Fibroblast of skin of abdomen (primary cell): ENCODE data around the gene FAM210B. TPM values are rescaled to one million over a fixed set of nuclear protein-coding genes. Genes with fewer than 3 reads are reported as not detected.
A peak's percentile ranks its signal among the peaks of the same experiment; 100 is the strongest.
"Not testable (repeated sequence)": the region's sequence is repeated elsewhere in the genome, so short reads cannot be mapped to it uniquely, and the experiment has no call there.

Source experiments
- DNase-seq: peaks from one replicate; pipeline ENCODE4 v3.0.0-alpha.2; 2013
- polyA plus RNA-seq, 2 experiments: library from polyadenylated mRNA; unstranded; fragments of 120-200 nt; gene quantifications; one replicate each; pipeline ENCODE4 v1.2.1, GENCODE V29; 2013; ENCODE audit not compliant: insufficient read length in 2 of 2

Gene FAM210B, protein sequence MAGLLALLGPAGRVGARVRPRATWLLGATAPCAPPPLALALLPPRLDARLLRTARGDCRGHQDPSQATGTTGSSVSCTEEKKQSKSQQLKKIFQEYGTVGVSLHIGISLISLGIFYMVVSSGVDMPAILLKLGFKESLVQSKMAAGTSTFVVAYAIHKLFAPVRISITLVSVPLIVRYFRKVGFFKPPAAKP
- polyA plus RNA-seq (2013, experiment 1 of 2; ENCODE audit: insufficient read length), result 44.0 TPM
- polyA plus RNA-seq (2013, experiment 2 of 2; ENCODE audit: insufficient read length), result 45.3 TPM

DNA sequence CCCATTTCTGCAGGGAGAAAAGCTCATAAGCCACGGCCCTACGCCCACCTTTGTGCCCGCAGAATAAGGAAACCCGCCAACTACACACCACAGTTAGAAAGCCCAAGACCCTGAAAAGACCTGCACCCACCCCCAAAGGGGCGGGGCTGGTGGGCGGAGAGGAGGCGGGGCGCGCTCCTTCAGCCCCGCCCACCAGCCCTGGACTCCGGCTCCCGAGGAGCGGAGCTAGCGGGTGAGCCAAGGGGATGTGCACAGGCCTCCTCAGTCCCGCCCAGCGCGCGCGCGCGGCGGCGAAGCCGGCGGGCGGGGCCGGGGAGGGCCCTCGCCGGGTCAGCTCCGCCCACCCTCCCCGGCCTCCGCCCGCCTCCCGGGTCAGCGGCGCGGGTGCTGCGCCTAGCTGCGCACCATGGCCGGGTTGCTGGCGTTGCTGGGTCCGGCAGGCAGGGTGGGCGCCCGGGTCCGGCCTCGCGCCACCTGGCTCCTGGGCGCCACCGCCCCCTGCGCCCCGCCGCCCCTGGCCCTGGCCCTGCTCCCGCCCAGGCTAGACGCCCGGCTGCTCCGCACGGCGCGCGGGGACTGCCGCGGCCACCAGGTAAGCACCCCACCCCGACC is at the start of gene FAM210B:
TSS of gene FAM210B (plus strand) at position 375 of the 612 bp plus-strand sequence. CDS start at position 407, 32 bp downstream.
- peak; percentile 90 for DNase-seq

DNA sequence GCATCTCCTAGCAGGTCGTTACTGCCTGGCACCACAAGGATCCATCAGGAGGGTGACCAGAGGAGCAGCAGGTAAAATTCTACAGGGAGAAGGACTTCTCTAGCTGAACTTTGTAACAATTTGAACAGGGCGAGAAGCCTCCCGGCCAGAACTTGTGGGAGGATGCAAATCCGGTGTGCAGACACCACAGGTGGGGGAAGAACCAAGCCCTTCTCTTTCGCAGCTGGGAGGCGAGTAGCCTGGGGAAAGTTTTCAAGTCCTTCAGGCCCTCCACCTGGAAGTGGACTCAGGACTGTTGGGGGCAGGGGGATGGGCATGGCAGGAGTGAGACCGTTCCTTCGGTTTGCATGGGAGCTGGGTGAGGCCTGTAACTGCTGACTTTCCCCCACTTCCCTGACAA is 42.7 kb upstream of the FAM210B start:
- no peak for DNase-seq

DNA sequence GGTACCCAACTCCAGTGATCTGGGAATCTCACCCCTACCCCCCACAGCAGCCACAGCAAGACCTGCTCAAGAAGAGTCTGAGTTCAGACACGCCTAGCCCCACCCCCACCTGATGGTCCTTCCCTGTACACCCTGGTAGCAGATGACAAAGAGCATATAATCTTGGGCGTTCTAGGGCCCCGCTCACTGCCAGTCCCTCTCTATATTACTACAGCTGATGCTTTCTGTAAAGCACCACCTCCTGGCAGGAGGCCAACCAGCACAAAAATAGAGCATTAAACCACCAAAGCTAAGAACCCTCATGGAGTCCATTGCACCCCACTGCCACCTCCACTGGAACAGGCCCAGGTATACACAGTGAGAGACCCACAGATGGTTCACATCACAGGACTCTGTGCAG is 42.3 kb upstream of the FAM210B start:
- no peak for DNase-seq

DNA sequence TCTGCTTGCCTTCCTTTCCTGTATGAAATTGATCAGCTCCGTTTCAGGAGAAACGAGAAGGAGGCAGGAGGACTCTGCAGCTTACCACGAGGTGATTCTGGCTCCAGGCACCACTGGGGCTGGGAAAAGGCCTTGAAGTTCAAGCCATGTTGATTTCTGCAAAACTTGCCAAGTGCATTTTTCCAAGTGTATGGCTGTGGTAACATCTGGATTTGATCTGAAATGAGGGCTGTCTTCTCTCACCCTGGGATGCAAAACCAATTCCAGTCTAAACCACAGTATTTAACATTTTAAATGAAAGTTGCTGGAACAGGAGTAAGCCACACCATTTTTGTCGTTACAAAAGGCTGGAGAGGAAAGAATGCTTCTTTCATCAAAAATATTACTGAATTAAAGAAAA is 36.1 kb upstream of the FAM210B start:
- DNase-seq, result peak; percentile 45

DNA sequence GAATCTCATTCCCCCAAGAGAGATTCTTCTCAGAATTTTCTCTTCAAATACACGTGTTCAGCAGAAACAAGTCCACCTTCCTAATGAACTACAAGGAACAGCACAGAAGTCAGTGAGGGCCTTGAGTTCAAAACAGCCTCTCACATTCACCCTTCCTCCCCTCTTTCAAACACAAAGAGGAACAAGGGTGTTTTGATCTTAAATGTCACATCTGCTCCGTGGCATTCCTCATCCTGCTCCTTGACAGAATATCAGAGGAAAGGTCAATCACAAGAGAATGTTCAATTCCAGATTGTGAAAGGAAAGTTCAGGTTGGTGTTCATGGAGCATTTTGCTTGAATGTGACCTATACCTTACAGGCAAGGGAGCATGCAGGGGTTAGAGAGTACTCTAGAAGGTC is 35.6 kb upstream of the FAM210B start:
- DNase-seq, result no peak

DNA sequence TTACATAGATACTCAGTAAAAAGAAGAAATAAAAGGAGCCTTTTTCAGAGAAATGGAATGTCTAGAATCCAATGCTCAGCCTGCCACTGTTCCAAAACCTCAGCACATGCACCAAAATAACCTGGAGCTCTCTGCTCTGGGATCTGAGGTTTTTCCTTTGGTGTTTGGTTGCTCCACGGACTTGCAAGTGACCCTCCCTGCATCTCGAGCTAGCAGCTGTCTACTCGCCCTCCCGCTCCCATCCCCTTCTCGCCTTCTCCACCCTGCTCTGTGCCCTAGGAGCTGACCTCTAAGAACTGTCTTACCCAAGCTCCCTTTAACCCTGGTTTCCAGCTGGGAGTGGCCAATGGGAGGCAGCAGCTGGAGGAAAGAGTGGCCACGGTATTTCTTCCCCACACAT is 35.1 kb upstream of the FAM210B start:
- DNase-seq, result no peak

DNA sequence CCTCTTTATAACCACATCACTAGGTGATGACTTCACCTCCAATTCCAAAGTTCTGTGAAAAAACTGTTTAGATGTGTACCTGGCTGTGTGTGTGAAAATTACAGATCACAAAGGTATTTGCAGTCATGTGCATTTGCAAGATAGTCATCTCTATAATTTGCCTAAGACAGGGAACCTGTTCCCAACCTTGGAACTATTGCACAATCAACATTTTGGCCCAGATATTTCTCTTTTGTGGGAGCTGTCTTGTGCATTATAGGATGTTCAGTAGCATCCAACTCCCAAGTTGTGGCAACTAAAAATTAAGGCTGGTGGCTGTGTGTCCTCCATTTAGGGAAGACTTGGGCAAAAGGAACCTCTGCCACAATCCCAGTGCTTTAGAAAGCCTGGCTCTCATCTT is 34.0 kb upstream of the FAM210B start:
- DNase-seq, result no peak

DNA sequence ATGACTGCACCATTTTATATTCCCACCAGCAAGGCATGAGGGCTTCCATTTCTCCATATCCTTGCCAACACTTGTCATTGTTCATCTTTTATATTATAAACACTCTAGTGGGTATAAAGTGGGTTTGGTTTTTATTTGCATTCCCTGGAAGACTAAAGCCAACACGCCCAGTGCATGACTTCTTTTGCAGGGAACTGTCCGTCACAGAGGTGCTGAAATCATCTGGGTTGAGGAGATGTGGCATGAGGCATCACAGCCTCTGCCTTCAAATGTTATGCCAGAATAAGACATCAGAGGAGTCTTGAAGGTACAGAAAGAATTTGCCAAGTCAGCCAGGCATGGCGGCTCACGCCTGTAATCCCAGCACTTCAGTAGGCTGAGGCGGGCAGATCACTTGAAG is 29.9 kb upstream of the FAM210B start:
- DNase-seq, result no peak

DNA sequence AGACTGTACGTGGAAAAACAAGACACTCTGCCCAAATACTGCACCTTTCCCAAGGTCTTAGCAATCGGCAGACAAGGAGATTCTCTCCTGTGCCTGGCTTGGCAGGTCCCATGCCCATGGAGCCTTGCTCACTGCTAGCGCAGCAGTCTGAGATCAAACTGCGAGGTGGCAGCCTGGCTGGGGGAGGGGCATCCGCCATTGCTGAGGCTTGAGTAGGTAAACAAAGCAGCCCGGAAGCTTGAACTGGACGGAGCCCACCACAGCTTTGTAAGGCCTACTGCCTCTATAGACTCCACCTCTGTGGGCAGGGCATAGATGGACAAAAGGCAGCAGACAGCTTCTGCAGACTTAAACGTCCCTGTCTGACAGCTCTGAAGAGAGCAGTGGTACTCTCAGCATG is 22.1 kb upstream of the FAM210B start:
- not testable (repeated sequence) for DNase-seq

DNA sequence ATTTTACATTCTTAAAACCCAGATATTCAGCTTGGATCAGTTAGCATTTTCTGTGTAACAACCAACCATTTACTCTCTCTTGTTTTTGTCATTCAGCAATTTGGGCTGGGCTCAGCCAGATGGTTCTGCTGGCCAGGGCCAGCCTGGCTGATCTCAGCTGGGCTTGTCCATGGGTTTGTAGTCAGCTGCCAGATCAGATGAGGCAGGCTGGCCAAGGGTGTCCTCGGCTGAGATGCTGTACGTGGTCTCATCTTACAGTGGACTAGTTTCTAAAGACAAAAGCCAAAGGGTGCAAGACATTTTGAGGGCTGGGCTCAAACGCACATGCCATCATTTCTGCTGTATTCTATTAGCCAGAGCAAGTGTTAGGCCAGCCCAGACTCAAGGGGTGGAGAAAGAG is 16.0 kb upstream of the FAM210B start:
- no peak for DNase-seq

DNA sequence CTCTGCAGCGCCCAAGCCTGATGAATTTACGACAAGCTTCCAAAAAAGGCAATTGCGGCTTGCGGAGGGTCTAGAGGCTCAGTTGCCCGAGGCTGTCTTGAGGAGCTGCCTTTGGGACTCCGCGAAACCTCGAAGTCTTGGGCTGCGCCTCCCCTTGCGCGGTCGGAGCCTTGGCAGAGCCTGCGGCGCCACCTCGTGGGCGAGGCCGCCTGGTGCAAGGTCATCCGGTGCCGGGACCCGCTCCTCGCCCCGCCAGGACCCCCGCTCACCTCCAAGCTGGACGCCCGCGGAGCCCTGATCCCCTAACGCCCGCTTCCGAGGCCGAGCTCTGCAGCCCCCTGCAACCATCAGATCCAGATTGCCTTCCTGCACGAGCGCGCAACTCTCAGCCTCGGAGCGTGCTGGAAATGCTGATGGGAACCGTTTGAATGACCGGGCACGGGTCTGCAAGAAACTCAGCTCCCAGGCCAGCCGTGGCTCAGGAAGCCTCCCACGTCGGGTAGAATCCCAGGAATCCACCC is 14.9 kb upstream of the FAM210B start:
- DNase-seq, result peak; percentile 44

DNA sequence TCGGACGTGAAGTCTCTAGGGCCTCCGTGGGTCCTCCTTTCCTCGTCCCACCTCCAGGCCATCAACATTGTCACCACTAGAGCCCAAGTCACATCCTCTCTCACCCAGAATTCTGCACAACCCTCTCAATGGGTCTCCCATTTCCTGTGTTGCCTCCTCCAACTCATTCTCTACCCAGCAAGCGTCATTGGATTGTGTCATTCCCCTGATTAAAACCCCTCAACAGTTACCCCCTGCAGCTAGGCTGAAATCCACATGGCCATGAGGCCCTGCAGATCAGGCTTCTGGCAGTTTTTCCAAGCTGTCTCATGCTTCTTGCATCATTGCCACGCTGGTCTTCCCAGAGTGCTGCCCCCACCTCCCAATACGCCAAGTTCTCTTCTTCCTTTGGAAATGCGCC is 12.9 kb upstream of the FAM210B start:
- no peak for DNase-seq

DNA sequence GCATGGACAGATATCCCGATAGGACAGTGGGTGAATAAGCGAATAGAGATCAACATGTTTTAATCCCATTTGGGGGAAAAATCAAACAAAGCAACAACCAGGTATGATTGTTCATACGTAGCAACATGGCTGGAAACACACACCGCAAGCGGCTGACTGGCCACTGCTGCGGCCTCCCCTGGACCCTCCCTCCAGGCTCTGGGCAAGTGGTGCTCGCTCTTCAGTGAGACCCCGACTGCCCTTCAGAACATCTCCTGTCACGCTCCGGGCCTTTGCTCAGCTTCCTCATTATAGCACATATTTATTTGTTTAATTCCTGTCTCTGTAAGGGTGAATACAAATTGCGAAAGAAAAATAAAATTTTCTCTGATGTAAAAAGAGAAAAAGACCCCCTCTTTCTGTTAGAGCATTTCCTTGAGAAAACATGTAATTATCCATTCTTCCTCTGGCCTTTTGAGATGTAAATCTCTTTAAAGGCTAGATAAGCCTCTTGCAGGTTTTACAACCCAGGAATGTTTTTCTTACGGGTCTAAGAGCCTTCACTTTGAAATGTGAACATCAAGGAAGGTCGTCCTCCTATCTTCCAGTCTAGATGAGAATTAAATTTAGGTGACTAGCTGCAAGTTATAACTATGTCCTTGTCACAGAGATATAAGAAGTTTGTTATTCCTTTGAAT is 11.0 kb upstream of the FAM210B start:
- DNase-seq, result no peak

DNA sequence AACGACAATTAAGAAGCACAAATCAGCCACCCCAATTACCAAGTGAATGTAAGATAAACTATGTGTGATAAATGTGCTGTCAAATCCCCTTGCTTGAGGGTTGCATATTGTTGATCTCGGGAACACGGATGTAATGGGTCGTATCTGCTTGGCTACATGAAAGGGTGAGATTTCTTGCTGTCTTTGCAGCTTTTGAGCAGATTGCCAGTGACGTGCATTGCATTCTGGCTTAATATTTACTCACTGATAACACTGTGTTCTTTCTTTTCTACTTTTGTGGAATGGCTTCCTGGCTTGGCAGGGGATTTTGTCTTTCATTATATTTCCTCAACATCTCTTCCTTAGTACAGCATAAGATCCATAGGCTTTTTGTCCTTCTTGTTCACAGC is 10.5 kb upstream of the FAM210B start:
- DNase-seq, result no peak

DNA sequence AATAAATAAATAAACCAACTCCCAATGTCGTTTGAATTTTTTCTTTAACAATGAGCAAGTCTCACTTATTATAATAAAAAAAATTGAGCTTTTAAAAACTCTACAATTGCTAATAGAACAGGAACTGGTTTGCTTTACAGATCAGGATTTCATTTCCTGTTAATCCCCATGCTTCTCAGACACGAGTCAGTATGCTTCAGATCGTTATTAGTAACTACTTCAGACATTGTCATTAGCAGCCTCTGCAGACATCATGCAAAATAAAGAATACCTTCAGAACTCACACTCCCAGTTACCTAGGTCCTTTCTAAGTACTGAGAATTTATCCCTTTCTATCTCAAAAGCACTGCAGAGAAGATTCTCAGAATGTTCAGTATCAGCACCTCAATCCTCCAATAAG is 10.0 kb upstream of the FAM210B start:
- DNase-seq, result no peak

DNA sequence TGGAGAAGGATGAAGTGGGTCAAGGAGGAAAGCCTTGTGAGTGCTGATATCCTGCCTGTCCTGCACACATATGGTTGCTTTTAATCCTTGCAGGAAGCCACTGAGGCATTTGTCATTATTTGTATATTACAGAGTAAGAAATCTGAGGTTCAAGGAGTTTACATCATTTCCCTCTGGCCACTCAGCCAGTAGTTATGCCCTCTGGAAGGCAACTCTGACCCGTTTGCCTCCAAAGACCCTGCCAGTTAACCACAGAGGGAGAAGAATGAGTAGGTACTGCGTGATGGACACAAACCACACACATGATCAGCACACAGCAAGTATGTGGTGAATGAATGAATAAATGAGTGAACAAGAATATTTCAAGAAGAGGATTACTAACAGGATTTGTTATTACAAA is 7.9 kb upstream of the FAM210B start:
- DNase-seq, result peak; percentile 68

DNA sequence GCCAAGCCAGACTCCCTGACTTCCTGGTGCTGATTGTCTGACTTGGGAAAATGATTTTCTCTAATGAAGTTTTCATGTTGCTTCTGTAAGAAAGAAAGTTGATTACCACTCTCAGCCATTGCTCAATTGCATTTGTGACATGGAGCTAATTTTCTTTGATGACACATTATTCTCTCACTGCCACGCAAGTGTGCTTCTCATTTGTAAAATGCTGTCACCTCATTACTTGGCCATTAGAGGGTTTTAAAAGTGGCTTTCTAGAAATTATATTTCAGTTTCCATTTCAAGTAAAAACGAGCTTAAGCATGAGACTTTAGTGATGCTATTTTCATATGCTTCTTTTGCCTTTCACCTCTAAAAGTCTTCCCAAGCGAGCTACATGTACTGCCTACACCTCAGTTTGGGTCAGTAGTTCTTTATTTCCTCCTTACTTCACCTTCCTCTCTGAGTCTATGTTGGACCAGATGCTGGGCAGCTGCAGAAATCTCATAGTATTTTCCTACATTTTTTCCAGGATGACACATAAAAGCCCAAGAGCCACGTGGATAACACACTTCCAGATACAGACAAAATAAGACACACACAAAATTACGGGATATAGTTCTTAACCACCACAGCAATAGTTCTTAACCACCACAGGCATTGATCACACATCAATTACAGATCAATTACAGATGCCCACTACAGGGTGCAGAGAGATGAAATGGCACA is 6.3 kb upstream of the FAM210B start:
- DNase-seq, result peak; percentile 50

DNA sequence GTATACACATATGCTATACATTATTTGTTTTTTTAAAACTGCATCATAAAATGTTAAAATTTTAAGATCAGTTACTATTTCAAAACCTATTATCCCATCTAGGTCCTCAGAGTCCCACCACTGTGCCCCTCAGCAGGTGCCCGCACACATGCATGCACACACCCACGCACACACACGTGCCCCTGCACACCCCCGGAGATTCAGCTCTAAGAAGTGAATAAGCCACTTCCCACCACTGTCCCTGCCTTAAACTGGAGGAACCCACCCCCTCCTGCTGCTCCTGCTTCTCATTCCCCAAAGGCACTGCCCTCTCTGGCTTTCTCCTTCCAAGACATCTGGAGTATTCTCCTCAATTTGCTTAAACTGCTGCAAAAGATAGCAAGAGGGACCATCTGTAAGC is 5.4 kb upstream of the FAM210B start:
- no peak for DNase-seq

DNA sequence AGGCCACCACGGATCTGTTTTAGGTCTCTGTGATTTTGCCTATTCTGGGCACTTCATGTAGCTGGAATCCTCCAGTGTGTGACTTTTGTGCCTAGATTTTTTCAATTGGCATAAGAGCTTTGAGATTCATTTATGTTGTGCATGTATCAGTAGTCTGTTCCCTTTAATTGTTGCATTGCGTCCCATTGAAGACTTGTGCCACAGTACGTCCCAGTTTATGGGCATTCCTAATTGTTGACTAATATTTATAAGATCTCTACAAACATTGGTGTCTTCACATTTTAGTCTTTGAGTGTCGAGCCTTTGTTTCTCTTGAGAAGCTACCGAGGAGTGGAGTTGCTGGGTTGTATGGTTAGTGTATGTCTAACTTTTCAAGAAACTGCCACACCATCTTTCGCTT is 704 bp upstream of the FAM210B start:
- no peak for DNase-seq

DNA sequence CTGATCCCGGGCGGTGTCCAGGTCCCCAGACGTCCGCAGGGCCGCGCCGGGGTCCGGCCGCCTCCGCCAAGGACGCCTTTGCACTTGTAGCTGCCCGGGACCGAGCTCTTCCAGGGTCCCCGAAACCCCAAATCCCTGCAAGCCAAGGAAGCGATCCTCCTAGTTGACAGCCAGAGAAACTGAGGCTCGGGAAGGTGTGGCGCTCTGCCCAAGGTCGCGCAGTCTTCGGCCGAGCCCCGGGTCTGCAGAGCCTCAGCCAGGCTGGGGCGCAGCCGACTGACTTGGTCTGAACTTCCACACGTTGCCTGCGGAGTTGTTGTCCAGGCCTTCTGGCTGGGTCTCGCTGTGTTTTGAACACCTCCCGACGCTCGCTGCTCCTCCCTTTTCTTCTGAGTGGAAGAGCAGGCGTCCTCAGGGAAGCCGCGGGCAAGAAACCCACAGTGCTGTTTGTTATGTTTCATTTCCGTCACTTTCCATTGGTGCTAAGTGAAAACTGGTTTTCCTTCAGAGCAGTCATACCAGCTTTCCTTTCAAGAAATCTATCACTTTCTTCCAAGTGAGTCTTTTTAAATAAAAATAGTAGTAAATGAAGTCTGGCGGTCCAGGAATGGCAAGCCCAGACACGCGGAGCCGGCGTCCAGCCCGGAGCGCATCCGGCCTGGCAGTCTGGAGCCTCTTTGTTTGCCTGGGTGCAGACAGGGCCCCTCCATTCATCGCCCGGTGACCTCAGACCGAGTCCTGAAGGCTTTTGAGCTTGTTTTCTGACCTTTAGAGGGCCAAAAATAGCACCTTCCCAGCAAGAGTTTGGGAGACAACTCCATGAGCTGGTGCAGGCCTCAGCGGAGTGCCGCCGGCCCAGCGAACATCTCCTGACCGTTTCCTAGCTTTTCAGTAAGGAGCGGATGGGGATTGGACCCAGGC is 698 bp downstream of the FAM210B start:
- peak; percentile 54 for DNase-seq

DNA sequence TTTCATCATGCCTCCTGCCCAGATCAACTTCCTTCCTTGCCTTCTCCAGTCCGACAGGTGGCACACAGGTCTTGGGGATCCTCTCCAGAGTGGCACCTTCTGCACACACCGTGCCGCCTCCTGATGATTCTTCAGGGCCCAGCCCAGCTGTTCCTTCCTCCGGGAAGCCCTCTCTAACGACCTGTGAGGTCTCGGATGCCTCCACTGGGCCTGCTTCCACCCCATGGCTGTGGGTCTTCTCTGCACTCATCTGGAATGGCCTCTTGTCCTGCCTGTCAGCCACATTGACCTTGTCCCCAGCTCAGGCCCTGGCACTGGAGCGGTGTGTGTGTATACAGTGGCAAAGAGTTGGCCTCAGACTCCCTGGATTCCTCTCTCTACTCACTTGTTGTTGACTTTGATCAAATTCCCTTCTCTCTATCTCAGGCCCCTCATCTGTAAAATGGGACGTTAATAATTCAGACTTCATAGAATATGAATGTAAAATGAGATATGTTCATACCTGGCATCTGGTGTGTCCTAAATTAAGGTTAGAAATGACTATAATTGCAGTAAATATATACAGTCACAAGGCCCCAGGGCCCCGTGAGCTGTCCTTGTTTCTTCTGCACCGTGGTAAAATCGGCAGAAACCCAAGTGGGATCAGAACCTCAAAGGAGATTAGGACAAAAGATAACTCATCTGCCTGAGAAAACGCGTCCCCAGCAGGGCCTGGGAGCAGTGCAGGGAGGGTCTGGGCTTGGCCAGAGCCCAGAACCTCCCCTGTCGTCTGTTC is 1.5 kb downstream of the FAM210B start:
- DNase-seq, result no peak

DNA sequence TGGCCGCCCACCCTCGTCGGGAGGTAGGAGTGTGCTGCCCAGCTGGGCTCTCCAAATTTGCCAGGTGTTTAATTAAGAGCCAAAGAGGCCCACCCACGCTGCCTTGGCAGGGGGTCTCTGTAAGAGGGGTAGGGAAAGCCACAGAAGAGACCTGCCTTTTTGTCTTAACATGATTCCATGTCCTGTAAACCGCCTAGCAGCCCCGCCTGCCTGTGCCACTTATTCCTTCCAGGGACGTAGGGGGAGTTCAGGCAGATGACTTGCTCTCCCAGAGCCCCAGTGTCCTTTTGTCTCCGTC is 2.1 kb downstream of the FAM210B start:
- DNase-seq, result no peak
